NCI-H187 (cell line): ENCODE results near the gene GSE1.

ENCODE experiments used
- DNase-seq, 2 experiments: peaks; one replicate each; lab custom pipeline; 2025; lab: John Stamatoyannopoulos, UW

GSE1 gene

DNA sequence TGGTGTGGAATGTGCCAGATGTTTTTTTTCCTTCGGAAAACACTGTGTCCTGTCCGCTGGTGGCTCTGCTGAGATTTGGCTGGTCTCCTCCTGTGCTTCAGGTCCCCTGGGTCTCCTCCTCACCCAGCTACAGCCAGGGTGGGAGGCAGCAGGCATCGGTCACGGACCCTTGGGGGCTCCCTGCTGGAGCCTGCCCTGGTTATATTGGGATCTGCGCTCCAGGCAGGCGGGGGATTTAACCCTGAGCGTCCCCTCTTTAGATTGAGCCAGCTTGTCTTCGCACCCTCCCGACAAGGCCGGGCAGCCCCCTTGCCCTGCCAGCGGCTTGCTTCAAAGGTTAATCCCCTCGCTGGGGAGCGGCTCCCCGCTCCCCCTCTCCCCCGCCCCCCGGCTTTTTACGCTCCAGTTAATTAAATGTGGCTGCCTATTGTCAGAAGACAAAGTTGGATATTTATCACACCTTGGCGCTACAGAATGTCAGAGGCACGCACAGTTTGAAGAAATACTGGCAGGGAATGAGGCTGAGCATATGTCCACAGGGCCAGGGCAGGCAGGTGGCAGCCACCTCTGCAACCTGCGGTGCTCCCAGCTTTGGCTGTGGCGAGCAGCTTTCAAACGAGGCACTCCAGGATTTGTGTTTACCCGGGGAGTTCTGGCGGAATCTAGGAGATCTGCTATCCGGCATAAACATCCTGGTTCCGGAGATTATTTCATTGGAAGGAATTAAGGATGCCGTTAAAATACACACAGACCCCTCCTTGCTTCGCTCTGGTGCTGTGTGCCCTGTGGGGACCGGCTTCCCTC, 38.2 kb upstream of the GSE1 start:
- no peak for DNase-seq

- DNase-seq: no peak
These were observed 37.2 kb upstream of the GSE1 start for GRCh38 chr16:85575920-85576319.

DNA sequence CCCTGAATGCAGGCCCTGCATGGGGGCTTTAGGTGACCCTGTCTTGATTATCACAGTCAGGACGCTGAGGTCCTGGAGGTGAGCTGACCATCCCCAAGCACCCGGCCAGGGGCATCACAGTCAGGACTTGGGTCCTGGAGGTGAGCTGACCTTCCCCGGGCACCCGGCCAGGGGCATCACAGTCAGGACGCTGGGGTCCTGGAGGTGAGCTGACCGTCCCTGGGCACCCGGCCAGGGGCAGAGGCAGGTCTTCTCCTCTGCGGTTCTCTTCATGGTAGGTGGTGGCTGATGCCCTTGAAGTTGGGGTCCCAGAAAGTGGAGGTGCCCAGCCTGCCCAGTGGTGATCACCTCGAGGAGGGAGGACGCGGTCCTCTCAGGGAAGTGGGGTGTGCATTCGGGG, 36.2 kb upstream of the GSE1 start:
- no peak for DNase-seq

- no peak for DNase-seq
These were observed 35.1 kb upstream of the GSE1 start for GRCh38 chr16:85577899-85578598.

GRCh38 chr16:85578599-85578948, 34.5 kb upstream of the GSE1 start:
- no peak for DNase-seq

DNA sequence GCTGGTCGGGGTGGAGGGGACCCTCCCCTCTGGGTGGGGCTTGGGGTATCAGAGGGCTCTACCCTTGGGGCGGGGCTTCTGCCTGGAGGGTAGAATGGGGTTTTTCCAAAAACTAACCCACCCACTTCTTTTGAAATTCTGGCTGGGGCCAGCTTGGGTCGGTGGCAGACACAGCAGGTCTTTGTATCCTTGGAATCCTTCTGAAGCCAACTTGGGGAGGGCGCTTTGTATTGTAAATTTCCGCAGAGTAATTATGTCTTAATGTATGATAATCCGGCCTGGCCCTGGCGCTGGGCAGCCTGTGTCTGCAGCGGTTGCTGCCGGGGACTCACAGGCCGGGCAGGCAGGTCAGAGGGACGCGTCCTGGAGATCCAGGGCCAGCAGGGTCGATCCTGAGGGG, 33.9 kb upstream of the GSE1 start:
- no peak for DNase-seq

- DNase-seq: no peak
These were observed 33.1 kb upstream of the GSE1 start for GRCh38 chr16:85579923-85580580.

- DNase-seq: no peak
These were observed 32.4 kb upstream of the GSE1 start for GRCh38 chr16:85580684-85581083.

- DNase-seq: no peak
These were observed 30.7 kb upstream of the GSE1 start for GRCh38 chr16:85582229-85582991.

DNA sequence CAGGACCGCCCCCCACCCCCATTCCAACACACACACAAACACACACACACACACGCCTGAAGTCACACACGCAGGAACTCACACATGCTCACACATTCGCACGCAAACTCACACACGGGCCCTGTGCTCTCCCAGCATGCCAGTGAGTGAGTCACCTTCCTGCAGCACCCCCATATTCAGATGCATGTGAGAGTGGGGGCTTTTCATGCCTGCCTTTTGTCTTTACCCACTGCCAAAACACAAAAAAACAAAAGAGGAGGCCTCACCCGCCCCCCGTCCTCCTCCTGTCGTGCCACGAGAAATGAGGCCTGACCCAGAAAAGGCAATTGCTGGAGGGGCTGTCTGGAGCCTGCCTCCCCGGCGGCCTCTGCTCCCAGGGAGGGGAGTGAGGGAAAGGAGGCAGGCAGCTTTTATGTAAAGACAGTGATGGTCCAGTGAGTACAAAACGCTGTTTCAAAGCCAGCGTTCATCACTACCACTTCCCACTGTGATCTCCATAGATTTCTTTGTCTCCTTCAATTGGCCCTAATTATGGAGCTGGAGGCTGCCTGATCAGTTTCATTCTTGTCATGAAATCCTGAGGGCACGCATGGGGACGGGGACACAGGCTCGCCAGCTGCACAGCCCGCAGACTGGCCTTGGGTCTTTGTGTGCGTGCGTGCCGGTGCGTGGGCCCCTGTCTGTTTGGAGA, 29.5 kb upstream of the GSE1 start:
- DNase-seq: no peak

DNA sequence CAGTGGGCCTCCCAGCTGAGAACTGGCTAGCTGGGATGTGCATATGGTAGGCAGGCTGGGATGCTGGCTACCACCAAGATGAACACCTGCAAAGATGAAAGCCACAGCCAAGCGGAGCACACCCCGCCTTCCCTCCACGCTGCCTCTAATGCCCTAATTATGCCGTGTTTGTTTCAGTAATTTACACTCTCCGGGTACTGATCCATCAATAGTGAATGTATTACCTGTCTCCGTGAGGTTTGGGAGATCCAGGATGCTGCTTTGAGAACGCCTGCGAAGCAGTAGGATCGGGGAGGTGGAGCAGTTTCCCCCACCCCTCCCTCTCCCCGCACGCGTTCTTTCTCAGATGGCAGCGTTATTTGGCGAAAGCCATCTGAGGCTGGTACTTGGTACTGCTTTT, 28.9 kb upstream of the GSE1 start:
- no peak for DNase-seq

DNA sequence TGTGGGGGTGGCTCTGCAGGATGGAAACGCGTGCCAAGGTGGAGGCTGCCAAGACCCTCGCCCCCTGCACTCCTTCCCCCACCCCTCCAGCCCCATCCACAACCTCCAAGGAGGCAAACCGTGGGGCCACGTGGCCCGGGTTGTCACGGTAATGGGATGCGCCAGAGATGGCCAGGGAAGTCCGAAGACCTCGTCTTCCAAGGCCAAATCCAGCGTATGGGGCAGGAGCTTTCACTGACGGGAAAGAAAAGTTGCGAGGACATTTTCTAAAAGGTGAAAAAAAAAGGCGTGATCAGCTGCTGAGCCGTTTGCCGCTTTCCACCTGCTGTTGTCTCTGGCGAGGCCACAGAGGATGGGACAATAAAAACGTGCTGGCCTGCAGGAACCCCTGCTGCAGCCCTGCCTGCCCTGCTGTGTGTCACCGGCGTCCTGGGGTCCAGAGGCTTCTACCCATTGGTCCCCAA, 28.3 kb upstream of the GSE1 start:
- DNase-seq: no peak

DNA sequence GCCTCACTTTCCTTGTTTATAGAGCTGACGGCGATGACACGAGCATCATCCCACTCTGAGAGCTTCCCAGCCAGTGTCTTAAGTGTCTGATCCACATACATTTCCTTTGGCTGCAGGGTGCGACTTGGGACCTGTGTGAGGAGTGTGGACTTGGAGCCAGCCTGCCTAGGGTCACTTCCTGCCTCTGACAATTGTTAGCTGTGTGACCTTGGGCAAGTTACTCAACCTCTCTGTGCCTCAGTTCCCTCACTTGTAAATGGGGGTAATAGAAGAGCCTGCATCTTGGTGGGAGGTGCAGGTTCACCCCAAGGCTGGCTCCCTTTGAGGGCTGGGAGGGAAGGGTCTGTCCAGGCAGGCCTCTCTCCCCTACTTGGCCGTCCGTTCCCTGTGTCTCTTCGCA, 27.4 kb upstream of the GSE1 start:
- DNase-seq: no peak

DNA sequence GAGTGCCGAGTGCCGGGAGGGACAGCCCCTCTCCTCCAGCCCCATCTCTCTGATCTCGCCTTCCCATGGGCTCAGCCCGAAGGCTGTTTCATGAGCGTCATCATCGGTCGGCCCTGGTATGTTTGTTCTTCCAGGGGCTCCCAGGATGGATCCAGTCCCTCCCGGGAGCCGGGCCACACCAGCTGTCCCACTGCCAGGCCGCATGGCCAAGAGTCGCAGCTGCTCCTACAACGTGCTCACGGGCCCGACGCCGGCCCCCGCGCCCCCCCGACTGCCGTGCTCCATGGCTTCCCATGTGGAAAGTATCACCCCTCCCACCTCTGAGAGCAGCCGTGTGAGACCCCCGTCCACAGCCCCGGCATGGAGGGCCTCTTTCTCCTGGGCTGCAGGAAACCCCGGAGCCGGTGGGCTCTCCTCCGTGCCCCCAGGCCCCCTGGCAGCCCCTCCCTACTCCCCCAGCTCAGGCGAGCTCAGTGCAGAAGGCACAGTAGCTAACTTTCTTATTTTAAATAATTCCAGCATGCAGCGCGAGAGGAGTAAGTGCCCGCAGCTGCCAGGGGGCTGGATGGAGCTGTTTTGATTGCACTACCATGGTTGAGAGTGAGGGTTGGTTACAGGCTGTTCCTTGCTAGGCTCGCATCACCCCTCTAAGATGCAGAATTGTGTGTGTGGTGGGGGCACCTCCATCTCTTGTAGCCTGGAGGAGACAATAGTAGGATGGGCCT, 26.6 kb upstream of the GSE1 start:
- no peak for DNase-seq

DNA sequence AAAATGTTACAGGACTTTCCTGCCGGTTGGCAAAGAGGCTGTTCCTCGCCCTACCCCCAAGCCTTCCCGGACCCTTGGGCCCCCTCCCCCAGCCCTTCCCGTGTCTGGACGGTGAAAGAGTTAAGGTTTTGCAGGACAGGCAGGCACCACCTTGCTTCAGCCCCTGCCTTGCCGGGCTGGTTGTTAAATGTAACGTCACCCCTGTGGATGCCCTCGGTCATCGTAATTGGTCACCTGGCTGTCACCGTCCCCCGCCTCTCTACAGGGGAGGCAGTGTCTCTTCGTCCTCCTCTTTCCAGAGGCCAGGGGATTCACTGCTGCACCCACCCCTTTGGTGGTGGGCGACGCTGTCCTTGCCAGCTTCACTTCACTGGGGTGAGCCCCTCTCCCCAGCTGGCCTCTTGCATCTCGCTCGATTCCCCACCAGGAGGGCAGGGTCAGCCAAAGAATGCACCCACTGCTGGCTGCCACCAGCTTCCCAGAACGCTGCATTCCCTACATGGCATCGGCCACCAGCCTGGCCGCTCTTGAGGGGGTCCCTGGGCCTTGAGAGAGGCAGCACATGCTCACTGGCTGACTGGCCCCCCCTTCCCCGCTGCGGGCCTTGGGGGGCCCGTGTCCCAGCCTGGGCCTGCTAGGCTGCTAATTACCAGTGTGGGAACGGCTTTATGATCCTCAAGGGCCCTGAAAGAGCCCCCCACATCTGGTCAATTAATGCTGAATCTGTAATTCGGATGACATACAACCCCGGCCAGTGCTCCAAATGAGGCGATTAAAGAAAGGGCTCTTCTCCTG, 25.2 kb upstream of the GSE1 start:
- DNase-seq: no peak

DNA sequence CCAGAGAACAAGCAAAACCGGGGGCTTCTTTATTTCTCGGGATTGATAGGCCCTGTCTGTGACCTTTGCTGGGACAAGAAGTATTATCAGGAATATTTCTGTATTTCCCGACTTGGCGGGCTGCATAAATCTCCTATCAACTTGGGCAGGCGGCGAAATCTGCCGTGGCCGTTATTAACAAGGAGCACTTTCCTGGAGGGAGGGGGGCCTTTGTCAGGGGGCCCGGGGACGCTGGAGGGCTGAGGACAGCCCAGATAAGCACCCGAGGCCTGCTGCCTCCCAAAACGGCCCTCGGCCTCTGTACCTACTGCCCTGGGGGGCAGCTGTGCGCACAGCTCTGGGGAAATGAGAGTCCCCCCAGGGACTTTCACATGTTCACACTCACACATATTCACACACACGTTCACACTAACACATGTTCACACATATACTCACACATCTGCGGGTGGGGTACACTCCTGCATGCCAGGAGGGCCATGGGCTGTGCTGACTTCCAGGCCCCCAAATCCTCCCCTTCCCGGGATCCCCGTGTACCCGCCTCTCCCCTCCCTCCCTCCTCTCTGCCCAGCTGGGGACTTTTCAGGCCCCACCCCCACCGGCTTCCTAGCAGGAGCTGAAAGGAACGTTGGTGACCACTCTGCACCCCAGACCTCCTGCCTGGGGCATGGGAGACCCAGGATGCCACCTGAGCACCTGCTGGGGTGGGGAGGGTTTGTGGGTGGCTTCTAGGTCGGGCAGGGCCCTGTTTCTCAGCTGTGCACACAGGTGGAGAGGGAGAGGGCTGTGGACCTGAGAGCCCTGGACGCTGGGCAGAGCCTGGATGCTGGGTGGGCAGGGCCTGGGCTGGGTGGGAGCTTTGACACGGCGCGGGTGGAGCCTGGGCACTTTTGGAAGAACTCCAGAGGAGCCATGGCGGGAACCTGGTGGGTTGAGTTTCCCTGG, 24.3 kb upstream of the GSE1 start:
- DNase-seq: no peak

DNA sequence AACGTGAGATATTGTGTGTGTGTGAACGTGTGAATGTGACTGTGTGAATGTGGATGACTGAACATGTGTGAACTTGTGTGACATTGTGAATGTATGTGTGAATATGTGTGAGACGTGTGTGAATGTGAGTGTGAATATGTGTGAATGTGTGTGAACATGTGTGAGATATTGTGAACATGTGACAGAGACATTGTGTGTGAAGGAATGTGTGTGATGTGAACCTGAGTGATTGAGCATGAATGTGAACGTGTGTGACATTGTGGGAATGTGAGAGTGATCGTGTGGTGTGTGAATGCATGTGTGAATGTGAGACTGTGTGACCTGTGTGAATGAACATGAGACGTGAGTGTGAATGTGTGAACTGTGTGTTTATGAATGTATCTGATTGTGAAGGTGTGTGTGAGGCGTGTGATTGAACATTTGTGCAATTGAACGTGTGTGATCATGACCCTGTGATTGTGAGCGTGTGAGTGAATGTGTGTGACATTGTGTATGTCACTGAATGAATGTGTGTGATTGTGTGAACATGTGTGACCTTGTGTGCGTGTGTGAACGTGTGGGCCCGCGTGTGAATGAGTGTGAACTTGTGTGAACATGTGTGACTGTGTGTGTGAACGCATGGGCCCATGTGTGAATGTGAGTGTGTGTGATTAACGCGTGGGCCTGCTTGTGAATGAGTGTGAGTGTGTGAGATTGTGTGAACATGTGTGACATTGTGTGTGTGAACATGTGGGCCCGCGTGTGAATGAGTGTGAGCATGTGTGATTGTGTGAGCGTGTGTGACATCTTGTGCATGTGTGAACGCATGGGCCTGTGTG, 23.2 kb upstream of the GSE1 start:
- no peak for DNase-seq

DNA sequence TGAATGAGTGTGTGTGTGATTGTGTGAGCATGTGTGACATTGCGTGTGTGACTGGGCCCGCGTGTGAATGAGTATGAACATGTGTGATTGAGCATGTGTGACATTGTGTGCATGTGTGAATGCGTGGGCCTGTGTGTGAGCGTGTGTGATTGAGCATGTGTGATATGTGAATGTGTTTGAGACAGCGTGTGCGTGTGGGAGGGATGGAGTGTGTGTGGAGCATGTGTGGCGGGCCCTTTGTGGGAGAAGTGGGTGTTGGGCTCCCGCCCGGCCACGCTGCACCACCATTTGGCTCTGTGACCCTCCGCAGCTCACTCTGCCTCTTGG, 22.7 kb upstream of the GSE1 start:
- DNase-seq: no peak
